K562 (cell line): ENCODE results near the gene PELI3. TPM values are rescaled to one million over a fixed set of nuclear protein-coding genes. Genes with fewer than 3 reads are reported as not detected.

Experiments used
- ATAC-seq: fragments of 200-7000 bp; cut with Tn5 transposase; 3 replicates; pipeline ENCODE4 v1.9.1; 2020; ENCODE audit warnings: moderate library complexity
- BruUV-seq: library from RNA; stranded (reverse); fragments of 400-500 nt; replicated peaks from 2 replicates; lab custom pipeline; 2021; lab: Mats Ljungman, UMichigan
- CTCF ChIA-PET: fragments of 300-600 bp; formaldehyde crosslinking; extraction: SDS; loops from one replicate; lab custom pipeline; 2021; ENCODE audit warnings: low intra/inter-chr PET ratio; lab: Yijun Ruan, JAX
- POLR2A ChIA-PET: fragments of 300-600, 350-650 bp; sonication (Branson Sonifier 250); formaldehyde crosslinking; extraction: SDS; loops from one replicate; lab custom pipeline; 2021; ENCODE audit warnings: antibody characterized with exemption, inconsistent platforms; lab: Yijun Ruan, JAX
- DNase-seq, 4 experiments: peaks; one replicate each; pipeline versions ENCODE4 v3.0.0 to v3.0.0-alpha.2; 2011 to 2018; ENCODE audit warnings: low spot score in 3 of 4, mixed read lengths in 3 of 4; ENCODE audit errors: extremely low read depth in 1 of 4
- FAIRE-seq: peaks from 2 replicates; lab custom pipeline; 2011; peaks lifted over from hg19 to GRCh38; lab: Jason Lieb, UNC
- H2AFZ ChIP-seq: 2 replicates; pipeline ENCODE4 v1.6.0; 2011; ENCODE audit warnings: low read depth, low read length, control low read depth, inconsistent platforms
- H3K27ac ChIP-seq: fragments of 200-600 bp; 3 replicates; pipeline ENCODE4 v1.8.0; 2011; ENCODE audit warnings: low read depth, mild to moderate bottlenecking, control low read depth, inconsistent platforms, low read length, moderate library complexity, mixed read lengths; ENCODE audit errors: extremely low read depth
- H3K27me3 ChIP-seq, 2 experiments: fragments of 300-600 bp in 1 of 2; 2 replicates in 1 of 2; 3 replicates in 1 of 2; pipeline versions ENCODE4 v1.6.0 to v1.8.0; 2011; ENCODE audit warnings: inconsistent platforms in 2 of 2, low read length in 2 of 2, mild to moderate bottlenecking in 1 of 2, mixed read lengths in 1 of 2, moderate library complexity in 1 of 2; ENCODE audit not compliant: control insufficient read depth in 2 of 2, insufficient read depth in 2 of 2
- H3K36me3 ChIP-seq: fragments of 300-600 bp; 3 replicates; pipeline ENCODE4 v1.8.0; 2011; ENCODE audit warnings: mild to moderate bottlenecking, low read length, inconsistent platforms; ENCODE audit not compliant: control insufficient read depth, insufficient read depth
- H3K4me1 ChIP-seq, 2 experiments: fragments of 200-600 bp in 1 of 2; replicated peaks in 1 of 2; 2 replicates in 1 of 2; 3 replicates in 1 of 2; pipeline versions ENCODE4 v1.5.1 to v1.8.0; 2011; ENCODE audit warnings: inconsistent platforms in 2 of 2, low read length in 2 of 2, mild to moderate bottlenecking in 1 of 2, mixed read lengths in 1 of 2, moderate library complexity in 1 of 2; ENCODE audit not compliant: control insufficient read depth in 2 of 2, insufficient read depth in 2 of 2
- H3K4me2 ChIP-seq: 2 replicates; pipeline ENCODE4 v1.6.1; 2011; ENCODE audit warnings: low read length, control low read depth, inconsistent platforms, mixed read lengths; ENCODE audit not compliant: insufficient read depth
- H3K4me3 ChIP-seq: fragments of 200-600 bp; sonication (generic), shearing (Covaris generic); 2 replicates; pipeline ENCODE4 v1.5.1; 2016; ENCODE audit warnings: control low read depth, inconsistent platforms
- H3K79me2 ChIP-seq: fragments of 200-600 bp; 3 replicates; pipeline ENCODE4 v1.8.0; 2011; ENCODE audit warnings: low read length, inconsistent platforms; ENCODE audit not compliant: control insufficient read depth, insufficient read depth
- H3K9ac ChIP-seq, 2 experiments: 2 replicates each; pipeline versions ENCODE4 v1.6.0 to v1.6.1; 2011; ENCODE audit warnings: low read depth in 2 of 2, low read length in 2 of 2, control low read depth in 1 of 2, inconsistent platforms in 1 of 2, mild to moderate bottlenecking in 1 of 2, mixed read lengths in 1 of 2; ENCODE audit not compliant: insufficient read depth in 1 of 2
- H3K9me1 ChIP-seq: one replicate; pipeline ENCODE4 v1.6.0; 2011; ENCODE audit warnings: inconsistent platforms, mild to moderate bottlenecking, low read length, moderate library complexity; ENCODE audit not compliant: control insufficient read depth, insufficient read depth
- H3K9me3 ChIP-seq: replicated peaks from 2 replicates; pipeline ENCODE4 v1.5.1; 2011; ENCODE audit warnings: low read depth, low read length, inconsistent platforms; ENCODE audit not compliant: control insufficient read depth, insufficient read depth
- H4K20me1 ChIP-seq: replicated peaks from 2 replicates; pipeline ENCODE4 v1.6.1; 2011; ENCODE audit warnings: low read length, inconsistent platforms, mixed read lengths; ENCODE audit not compliant: control insufficient read depth, insufficient read depth
- CBX3 ChIP-seq, 2 experiments: IDR thresholded peaks; 1 replicate in 1 of 2; 2 replicates in 1 of 2; pipeline ENCODE4 v1.6.1; 2012; ENCODE audit warnings: inconsistent platforms in 2 of 2, low read length in 2 of 2, borderline replicate concordance in 1 of 2, control low read depth in 1 of 2
- POLR2G ChIP-seq: fragments of 200-400 bp; formaldehyde crosslinking; IDR thresholded peaks from 2 replicates; pipeline ENCODE4 v1.6.1; 2017; ENCODE audit warnings: low read depth, mild to moderate bottlenecking, antibody characterized with exemption, low read length, moderate library complexity
- ZBTB7A ChIP-seq: IDR thresholded peaks from 2 replicates; pipeline ENCODE4 v1.6.1; 2011; ENCODE audit warnings: low read depth, mild to moderate bottlenecking, low read length, moderate library complexity, borderline replicate concordance; ENCODE audit not compliant: control insufficient read depth
- ZNF316 ChIP-seq: fragments of 450-650 bp; IDR thresholded peaks from 2 replicates; pipeline ENCODE4 v1.6.1; 2016
- WGBS: fragments of 100-300 bp; shearing (Covaris generic); methylation state at CpG from one replicate; pipeline ENCODE4 v1.1.6; 2016; ENCODE audit warnings: low coverage, mixed read lengths; ENCODE audit not compliant: insufficient coverage; ENCODE audit errors: missing lambda C conversion rate; 5-methylcytosine and 5-hydroxymethylcytosine counted together
- in situ Hi-C: fragments of 300-500 bp; cut with MboI; formaldehyde crosslinking; loops from 4 replicates; pipeline ENCODE4 v1.15.0; 2018; ENCODE audit warnings: inconsistent platforms, mixed read lengths
- intact Hi-C: fragments of 100-400 bp; cut with micrococcal nuclease; formaldehyde crosslinking; loops from 2 replicates; pipeline ENCODE4 v1.14.2; 2022
- polyA plus RNA-seq, 8 experiments: library from polyadenylated mRNA; depleted of rRNA in 4 of 8; stranded (reverse) in 5 of 8; unstranded in 3 of 8; fragments of >200 nt; fragmentation: Nextera tagmentation in 2 of 8; fragmentation: Illumina TruSeq in 1 of 8; extraction: Ambion mirVana in 2 of 8; extraction: Trizol in 1 of 8; gene quantifications; 2 replicates each; pipeline versions ENCODE4 v1.2.1 to v1.2.3, GENCODE V29; 2011 to 2014; ENCODE audit warnings: inconsistent platforms in 1 of 8, missing spikeins in 1 of 8
- total RNA-seq, 7 experiments: library from RNA; depleted of rRNA in 6 of 7; stranded (reverse); fragments of >200 nt in 6 of 7; fragmentation: Illumina TruSeq in 2 of 7; extraction: Trizol in 2 of 7; gene quantifications; 2 replicates each; pipeline versions ENCODE4 v1.2.1 to v1.2.3, GENCODE V29; 2011 to 2021; ENCODE audit warnings: low replicate concordance in 1 of 7
- TF ChIP-seq, protein P1 (sequence below): sonication (generic); formaldehyde crosslinking; IDR thresholded peaks from 2 replicates; pipeline ENCODE4 v1.9.0; 2022; ENCODE audit warnings: mild to moderate bottlenecking, missing genetic modification reagents
- TF ChIP-seq, protein P2 (sequence below): fragments of 250-450 bp; sonication (Bioruptor Pico); IDR thresholded peaks from 2 replicates; pipeline ENCODE4 v1.4.0; 2020; ENCODE audit warnings: mild to moderate bottlenecking

The PELI3 gene
- total and polyA plus RNA-seq, 9 of the 15 experiments (the other 6 are each of a cell fraction or from before 2014, with no cell fraction given), result 0.17 to 4.2 (median 1.9) TPM

DNA sequence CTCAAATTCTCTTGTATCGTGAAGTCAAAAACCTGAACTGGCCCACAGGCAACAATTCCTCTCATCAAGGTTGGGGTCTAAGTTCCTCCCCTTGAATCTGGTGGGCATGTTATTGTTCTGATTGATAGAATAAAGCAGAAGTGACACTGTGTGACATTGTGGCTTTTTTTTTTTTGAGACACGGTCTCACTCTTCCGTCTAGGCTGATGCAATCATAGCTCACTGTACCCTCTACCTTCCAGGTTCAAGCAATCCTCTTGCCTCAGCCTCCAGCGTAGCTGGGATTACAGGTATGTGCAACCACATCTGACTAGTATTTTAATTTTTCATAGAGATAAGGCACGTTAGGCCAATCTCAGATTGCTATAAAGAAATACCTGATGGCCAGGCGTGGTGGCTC, 8.9 kb upstream of the PELI3 start (continued):
- TF ChIP-seq POLR2G (no peak), ZBTB7A (no peak)
- TF ChIP-seq, protein P1, sequence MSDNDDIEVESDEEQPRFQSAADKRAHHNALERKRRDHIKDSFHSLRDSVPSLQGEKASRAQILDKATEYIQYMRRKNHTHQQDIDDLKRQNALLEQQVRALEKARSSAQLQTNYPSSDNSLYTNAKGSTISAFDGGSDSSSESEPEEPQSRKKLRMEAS, result no peak
- TF ChIP-seq, protein P2, sequence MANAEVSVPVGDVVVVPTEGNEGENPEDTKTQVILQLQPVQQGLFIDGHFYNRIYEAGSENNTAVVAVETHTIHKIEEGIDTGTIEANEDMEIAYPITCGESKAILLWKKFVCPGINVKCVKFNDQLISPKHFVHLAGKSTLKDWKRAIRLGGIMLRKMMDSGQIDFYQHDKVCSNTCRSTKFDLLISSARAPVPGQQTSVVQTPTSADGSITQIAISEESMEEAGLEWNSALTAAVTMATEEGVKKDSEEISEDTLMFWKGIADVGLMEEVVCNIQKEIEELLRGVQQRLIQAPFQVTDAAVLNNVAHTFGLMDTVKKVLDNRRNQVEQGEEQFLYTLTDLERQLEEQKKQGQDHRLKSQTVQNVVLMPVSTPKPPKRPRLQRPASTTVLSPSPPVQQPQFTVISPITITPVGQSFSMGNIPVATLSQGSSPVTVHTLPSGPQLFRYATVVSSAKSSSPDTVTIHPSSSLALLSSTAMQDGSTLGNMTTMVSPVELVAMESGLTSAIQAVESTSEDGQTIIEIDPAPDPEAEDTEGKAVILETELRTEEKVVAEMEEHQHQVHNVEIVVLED, result no peak

- no peak overlapping the region for H3K9ac ChIP-seq
- H3K9me3 ChIP-seq, result peaks cover 4% of the 10 kb centered on the region; the same call in 1 of the 2 replicates
- H3K79me2 ChIP-seq, result no peaks in the 10 kb centered on the region
- CTCF ChIA-PET, result interaction anchor here (2.0 kb wide), 1 partner anchor 51 kb away, joined by 4 read pairs; no protein-coding TSS in a partner anchor
- no peak for ATAC-seq
- BruUV-seq, result no TSS peak
- H3K27me3 ChIP-seq, result peaks cover 0 to 13% of the 10 kb centered on the region in 2 experiments; a peak in 2 of 5 replicates
- DNase-seq, result no peak
- TF ChIP-seq CBX3 (IDR thresholded peaks at IDR 0.05; ENCODE audit: borderline replicate concordance in 1 of 2, low read length in 2 of 2) (no peak), ZNF316 (peak; percentile 19; the same call in 1 of the 2 replicates)
- TF ChIP-seq, all 486 proteins: peak for 1
- H2AFZ ChIP-seq, result 0 out of 2 replicates have a peak overlapping the region, but pooled peaks have one; percentile 40
- FAIRE-seq, result no peak
- no peak overlapping the region for H3K4me3 ChIP-seq
- POLR2A ChIA-PET, result interaction anchor here (1.3 kb wide), 1 partner anchor 12 kb away, joined by 4 read pairs; no protein-coding TSS in a partner anchor
- H3K36me3 ChIP-seq, result no peaks in the 10 kb centered on the region
- WGBS, result 18% methylated on average over 5 of the region's 5 CpGs
- H3K27ac ChIP-seq, result no peak overlapping the region
- no peaks in the 10 kb centered on the region for H4K20me1 ChIP-seq
- H3K9me1 ChIP-seq, result no peaks in the 10 kb centered on the region
- no peak overlapping the region for H3K4me2 ChIP-seq
- intact Hi-C loops, result no loop called here
- peaks cover 0 to 4% of the 10 kb centered on the region in 2 experiments; a peak in 1 of 5 replicates for H3K4me1 ChIP-seq
- in situ Hi-C loops, result no loop called here
Measured at GRCh38 chr11:66459138-66459778, 7.4 kb upstream of the PELI3 start.
